Endodermal cell (in vitro differentiated cells): ENCODE data around the gene LY86. TPM values are rescaled to one million over a fixed set of nuclear protein-coding genes. Genes with fewer than 3 reads are reported as not detected.

Experiments
- DNase-seq: peaks from one replicate; pipeline ENCODE4 v3.0.0-alpha.2; 2017
- H3K27ac ChIP-seq: 2 replicates; pipeline ENCODE4 v1.5.1; 2013; ENCODE audit warnings: mild to moderate bottlenecking, low read depth, low read length, moderate library complexity
- H3K27me3 ChIP-seq: 2 replicates; pipeline ENCODE4 v1.6.1; 2013; ENCODE audit warnings: mild to moderate bottlenecking, low read length, moderate library complexity; ENCODE audit not compliant: insufficient read depth, control insufficient read depth, poor library complexity, severe bottlenecking
- H3K36me3 ChIP-seq: 2 replicates; pipeline ENCODE4 v1.7.0; 2013; ENCODE audit warnings: mild to moderate bottlenecking, low read length, moderate library complexity; ENCODE audit not compliant: control insufficient read depth, insufficient read depth
- H3K4me1 ChIP-seq: one replicate; pipeline ENCODE4 v1.7.0; 2013; ENCODE audit warnings: low read length; ENCODE audit not compliant: control insufficient read depth, insufficient read depth
- H3K4me3 ChIP-seq: 2 replicates; pipeline ENCODE4 v1.5.1; 2013; ENCODE audit warnings: mild to moderate bottlenecking, low read length, moderate library complexity
- H3K9ac ChIP-seq: 2 replicates; pipeline ENCODE4 v1.6.1; 2013; ENCODE audit warnings: mild to moderate bottlenecking, low read length, moderate library complexity; ENCODE audit not compliant: poor library complexity, severe bottlenecking; ENCODE audit errors: extremely low read depth
- H3K9me3 ChIP-seq: 2 replicates; pipeline ENCODE4 v1.6.1; 2013; ENCODE audit warnings: mild to moderate bottlenecking, low read length, moderate library complexity; ENCODE audit not compliant: control insufficient read depth
- H3K27ac Mint-ChIP-seq: 2 replicates; pipeline ENCODE4 v1.8.0; 2020; ENCODE audit warnings: mixed read lengths
- H3K27me3 Mint-ChIP-seq: 2 replicates; pipeline ENCODE4 v1.8.0; 2021; ENCODE audit warnings: mild to moderate bottlenecking, mixed read lengths; ENCODE audit not compliant: insufficient read depth
- H3K36me3 Mint-ChIP-seq: 2 replicates; pipeline ENCODE4 v1.8.0; 2020; ENCODE audit warnings: low read depth, mixed read lengths
- H3K4me1 Mint-ChIP-seq: 2 replicates; pipeline ENCODE4 v1.8.0; 2020; ENCODE audit warnings: mixed read lengths
- H3K4me3 Mint-ChIP-seq: 2 replicates; pipeline ENCODE4 v1.8.0; 2020; ENCODE audit warnings: mild to moderate bottlenecking, moderate library complexity, mixed read lengths
- H3K9me3 Mint-ChIP-seq: 2 replicates; pipeline ENCODE4 v1.8.0; 2020; ENCODE audit warnings: mild to moderate bottlenecking, mixed read lengths
- CTCF ChIP-seq: fragments of 200-600 bp; sonication (generic); conservative IDR thresholded peaks from 2 replicates; pipeline ENCODE4 v1.5.0; 2021; ENCODE audit warnings: antibody characterized with exemption, mild to moderate bottlenecking
- WGBS, 2 experiments: methylation state at CpG; one replicate each; pipeline versions ENCODE4 v1.1.5 to v1.1.7; 2013; ENCODE audit warnings: missing lambda C conversion rate in 2 of 2, mixed read lengths in 1 of 2; ENCODE audit not compliant: insufficient coverage in 1 of 2, insufficient read length in 1 of 2; 5-methylcytosine and 5-hydroxymethylcytosine counted together
- total RNA-seq, 2 donors: library from RNA; stranded (reverse); fragmentation: NEBNext Ultra II Directional in 1 of 2; extraction: Animal tissue kit (Norgen Biotek cat#: 25700) in 1 of 2; gene quantifications; 2 replicates in 1 of 2; 3 replicates in 1 of 2; pipeline ENCODE4 v1.2.1, GENCODE V29; 2021

LY86 gene
- total RNA-seq, 2 donors from 2014 or later = not detected

- Histone ChIP-seq H3K27ac (no peak overlapping the region), H3K27me3 (no peaks in the 10 kb centered on the region), H3K4me1 (no peaks in the 10 kb centered on the region), H3K36me3 (no peaks in the 10 kb centered on the region), H3K9ac (no peak overlapping the region), H3K9me3 (no peaks in the 10 kb centered on the region), H3K4me3 (no peak overlapping the region)
- 0 to 54% methylated on average over 1 to 3 of the region's 4 CpGs for WGBS, 2 experiments
- no peak for DNase-seq
- Mint-ChIP-seq H3K27me3 (no peaks in the 10 kb centered on the region), H3K36me3 (no peaks in the 10 kb centered on the region), H3K4me3 (no peak overlapping the region), H3K27ac (peak overlapping the region; percentile 48), H3K4me1 (peaks cover 13% of the 10 kb centered on the region), H3K9me3 (peaks cover 2% of the 10 kb centered on the region)
- TF ChIP-seq CTCF = no peak
Measured at GRCh38 chr6:6600875-6601274, 12.4 kb downstream of the LY86 start.

- Histone ChIP-seq H3K9me3 (no peaks in the 10 kb centered on the region), H3K27me3 (no peaks in the 10 kb centered on the region), H3K27ac (no peak overlapping the region), H3K4me3 (no peak overlapping the region), H3K36me3 (no peaks in the 10 kb centered on the region), H3K4me1 (no peaks in the 10 kb centered on the region), H3K9ac (no peak overlapping the region)
- Mint-ChIP-seq H3K9me3 (peaks cover 7% of the 10 kb centered on the region), H3K4me1 (peaks cover 13% of the 10 kb centered on the region), H3K27ac (no peak overlapping the region), H3K27me3 (no peaks in the 10 kb centered on the region), H3K36me3 (no peaks in the 10 kb centered on the region), H3K4me3 (no peak overlapping the region)
- WGBS, 2 experiments = 91 to 100% methylated on average over 3 to 5 of the region's 5 CpGs
- DNase-seq = no peak
- no peak for TF ChIP-seq CTCF
Measured at GRCh38 chr6:6602262-6602661, 13.7 kb downstream of the LY86 start.

- no peaks in the 10 kb centered on the region for H3K36me3 Mint-ChIP-seq
- no peaks in the 10 kb centered on the region for H3K27me3 Mint-ChIP-seq
- H3K4me1 Mint-ChIP-seq = peaks cover 13% of the 10 kb centered on the region
- no peak overlapping the region for H3K4me3 Mint-ChIP-seq
- Histone ChIP-seq H3K27me3 (no peaks in the 10 kb centered on the region), H3K9me3 (no peaks in the 10 kb centered on the region), H3K27ac (no peak overlapping the region), H3K36me3 (no peaks in the 10 kb centered on the region), H3K9ac (no peak overlapping the region), H3K4me1 (no peaks in the 10 kb centered on the region), H3K4me3 (no peak overlapping the region)
- H3K9me3 Mint-ChIP-seq = peaks cover 7% of the 10 kb centered on the region
- no peak overlapping the region for H3K27ac Mint-ChIP-seq
- 71 to 80% methylated on average over 1 of the region's 1 CpG for WGBS, 2 experiments
- TF ChIP-seq CTCF = no peak
- DNase-seq = no peak
Measured at GRCh38 chr6:6603317-6603716, 14.8 kb downstream of the LY86 start.
